Neural progenitor cell (in vitro differentiated cells): ENCODE results near the gene WDR1. TPM values are rescaled to one million over a fixed set of nuclear protein-coding genes. Genes with fewer than 3 reads are reported as not detected.

ENCODE experiments used
- DNase-seq: peaks from one replicate; pipeline ENCODE4 v3.0.0-alpha.2; 2016; ENCODE audit warnings: low spot score
- H2AFZ ChIP-seq: fragments of 200-600 bp; sonication (generic); replicated peaks from 2 replicates; pipeline ENCODE4 v1.6.1; 2016; ENCODE audit warnings: antibody characterized with exemption
- H3F3A ChIP-seq: fragments of 200-600 bp; sonication (generic); 2 replicates; pipeline ENCODE4 v1.6.1; 2016; ENCODE audit warnings: antibody characterized with exemption, low read depth
- H3K27ac ChIP-seq: fragments of 200-600 bp; sonication (generic); 2 replicates; pipeline ENCODE4 v1.5.1; 2016; ENCODE audit warnings: mild to moderate bottlenecking
- H3K27me3 ChIP-seq: fragments of 200-600 bp; sonication (generic); 2 replicates; pipeline ENCODE4 v1.6.1; 2016; ENCODE audit warnings: mild to moderate bottlenecking, moderate library complexity
- H3K36me3 ChIP-seq: fragments of 200-600 bp; sonication (generic); 2 replicates; pipeline ENCODE4 v1.5.1; 2016
- H3K4me1 ChIP-seq: fragments of 200-600 bp; sonication (generic); 2 replicates; pipeline ENCODE4 v1.6.1; 2016; ENCODE audit warnings: mixed run types
- H3K4me2 ChIP-seq: fragments of 200-600 bp; sonication (generic); 2 replicates; pipeline ENCODE4 v1.6.1; 2016
- H3K4me3 ChIP-seq: fragments of 200-600 bp; sonication (generic); 2 replicates; pipeline ENCODE4 v1.5.1; 2016
- H3K79me2 ChIP-seq: fragments of 200-600 bp; sonication (generic); 2 replicates; pipeline ENCODE4 v1.6.1; 2016; ENCODE audit warnings: low read depth
- H3K9ac ChIP-seq: fragments of 200-600 bp; sonication (generic); 2 replicates; pipeline ENCODE4 v1.6.1; 2016
- H3K9me3 ChIP-seq: fragments of 200-600 bp; sonication (generic); 2 replicates; pipeline ENCODE4 v1.5.1; 2016; ENCODE audit warnings: low read depth
- H4K20me1 ChIP-seq: fragments of 200-600 bp; sonication (generic); 2 replicates; pipeline ENCODE4 v1.6.1; 2016; ENCODE audit warnings: low read depth
- H3K27ac Mint-ChIP-seq: 3 replicates; pipeline ENCODE4 v1.8.0; 2021; ENCODE audit warnings: mixed read lengths
- H3K27me3 Mint-ChIP-seq: 2 replicates; pipeline ENCODE4 v1.8.0; 2022; ENCODE audit warnings: low read depth, mild to moderate bottlenecking, inconsistent platforms, moderate library complexity, mixed read lengths; ENCODE audit not compliant: insufficient read depth
- H3K36me3 Mint-ChIP-seq: 3 replicates; pipeline ENCODE4 v1.8.0; 2021; ENCODE audit warnings: mixed read lengths
- H3K4me1 Mint-ChIP-seq: 3 replicates; pipeline ENCODE4 v1.8.0; 2021; ENCODE audit warnings: mixed read lengths
- H3K4me3 Mint-ChIP-seq: 3 replicates; pipeline ENCODE4 v1.8.0; 2021; ENCODE audit warnings: mild to moderate bottlenecking, moderate library complexity, mixed read lengths
- H3K9me3 Mint-ChIP-seq: 3 replicates; pipeline ENCODE4 v1.8.0; 2020; ENCODE audit warnings: mixed read lengths
- CTCF ChIP-seq: fragments of 200-600 bp; sonication (generic); IDR thresholded peaks from 2 replicates; pipeline ENCODE4 v1.5.1; 2017; ENCODE audit warnings: antibody characterized with exemption, mild to moderate bottlenecking
- EZH2 ChIP-seq: fragments of 200-600 bp; sonication (generic); IDR thresholded peaks from 2 replicates; pipeline ENCODE4 v1.6.1; 2017; ENCODE audit warnings: antibody characterized with exemption, mild to moderate bottlenecking, moderate library complexity
- EZH2phosphoT487 ChIP-seq: fragments of 200-600 bp; sonication (generic); IDR thresholded peaks from 2 replicates; pipeline ENCODE4 v1.6.1; 2017; ENCODE audit warnings: antibody characterized with exemption
- total RNA-seq: library from RNA; depleted of rRNA; stranded (reverse); fragments of >200 nt; gene quantifications from 2 replicates; pipeline ENCODE4 v1.2.3, GENCODE V29; 2015; ENCODE audit warnings: low replicate concordance

WDR1 gene
- total RNA-seq, 1 donor from 2014 or later, result 83.1 TPM

GRCh38 chr4:10099499-10100325, 16.9 kb downstream of the WDR1 start:
- peaks cover 39% of the 10 kb centered on the region for H3K4me1 ChIP-seq
- DNase-seq, result peak; percentile 48
- H3K27me3 ChIP-seq, result no peaks in the 10 kb centered on the region
- Mint-ChIP-seq H3K4me1 (peaks cover 50% of the 10 kb centered on the region), H3K27ac (peak overlapping the region; percentile 78), H3K9me3 (no peaks in the 10 kb centered on the region), H3K36me3 (peaks cover 21% of the 10 kb centered on the region), H3K4me3 (no peak overlapping the region), H3K27me3 (peaks cover 4% of the 10 kb centered on the region)
- TF ChIP-seq CTCF, result no peak
- TF ChIP-seq EZH2phosphoT487, result no peak
- no peak for TF ChIP-seq EZH2
- peak overlapping the region; percentile 45 for H3K27ac ChIP-seq
- no peaks in the 10 kb centered on the region for H3K36me3 ChIP-seq
- H3K4me2 ChIP-seq, result no peak overlapping the region
- H2AFZ ChIP-seq, result no peak overlapping the region
- no peaks in the 10 kb centered on the region for H3K9me3 ChIP-seq
- no peak overlapping the region for H3K9ac ChIP-seq
- H3F3A ChIP-seq, result peaks cover 37% of the 10 kb centered on the region
- H3K79me2 ChIP-seq, result peaks cover 85% of the 10 kb centered on the region
- H3K4me3 ChIP-seq, result no peak overlapping the region
- H4K20me1 ChIP-seq, result peaks cover 84% of the 10 kb centered on the region

- no peak overlapping the region for H3K27ac ChIP-seq
- H3K9me3 Mint-ChIP-seq, result no peaks in the 10 kb centered on the region
- H3K79me2 ChIP-seq, result peaks cover 81% of the 10 kb centered on the region
- no peak overlapping the region for H3K4me2 ChIP-seq
- peaks cover 27% of the 10 kb centered on the region for H3F3A ChIP-seq
- no peak overlapping the region for H3K9ac ChIP-seq
- H3K4me3 ChIP-seq, result no peak overlapping the region
- peaks cover 45% of the 10 kb centered on the region for H3K4me1 Mint-ChIP-seq
- H2AFZ ChIP-seq, result no peak overlapping the region
- no peaks in the 10 kb centered on the region for H3K9me3 ChIP-seq
- H3K36me3 ChIP-seq, result no peaks in the 10 kb centered on the region
- no peak overlapping the region for H3K4me3 Mint-ChIP-seq
- no peak for DNase-seq
- H3K27ac Mint-ChIP-seq, result no peak overlapping the region
- peaks cover 84% of the 10 kb centered on the region for H4K20me1 ChIP-seq
- peaks cover 30% of the 10 kb centered on the region for H3K4me1 ChIP-seq
- peaks cover 23% of the 10 kb centered on the region for H3K36me3 Mint-ChIP-seq
- peaks cover 4% of the 10 kb centered on the region for H3K27me3 Mint-ChIP-seq
- no peaks in the 10 kb centered on the region for H3K27me3 ChIP-seq
- TF ChIP-seq EZH2phosphoT487, result no peak
- no peak for TF ChIP-seq EZH2
- no peak for TF ChIP-seq CTCF
Measured at GRCh38 chr4:10098780-10099160, 17.8 kb downstream of the WDR1 start.

- peaks cover 28% of the 10 kb centered on the region for H3K36me3 Mint-ChIP-seq
- H3K36me3 ChIP-seq, result no peaks in the 10 kb centered on the region
- H3K4me1 ChIP-seq, result peaks cover 29% of the 10 kb centered on the region
- H3K27me3 ChIP-seq, result no peaks in the 10 kb centered on the region
- H2AFZ ChIP-seq, result no peak overlapping the region
- H3K9me3 ChIP-seq, result no peaks in the 10 kb centered on the region
- TF ChIP-seq EZH2 (no peak), CTCF (no peak), EZH2phosphoT487 (no peak)
- peaks cover 21% of the 10 kb centered on the region for H3F3A ChIP-seq
- no peak overlapping the region for H3K4me3 Mint-ChIP-seq
- H3K79me2 ChIP-seq, result peaks cover 81% of the 10 kb centered on the region
- H3K4me3 ChIP-seq, result no peak overlapping the region
- no peak overlapping the region for H3K9ac ChIP-seq
- H4K20me1 ChIP-seq, result peaks cover 84% of the 10 kb centered on the region
- no peak overlapping the region for H3K27ac Mint-ChIP-seq
- peaks cover 46% of the 10 kb centered on the region for H3K4me1 Mint-ChIP-seq
- H3K27me3 Mint-ChIP-seq, result peaks cover 4% of the 10 kb centered on the region
- H3K4me2 ChIP-seq, result no peak overlapping the region
- no peak overlapping the region for H3K27ac ChIP-seq
- DNase-seq, result no peak
- H3K9me3 Mint-ChIP-seq, result no peaks in the 10 kb centered on the region
Measured at GRCh38 chr4:10097906-10098779, 18.5 kb downstream of the WDR1 start.
